ENCODE results near the gene MYO1A. TPM values are rescaled to one million over a fixed set of nuclear protein-coding genes. Genes with fewer than 3 reads are reported as not detected.

The MYO1A gene
- total RNA-seq, 3 donors from 2014 or later (not counting 1 experiment from before 2014, with no cell fraction given), result 1.1 TPM; not detected in 2

DNA sequence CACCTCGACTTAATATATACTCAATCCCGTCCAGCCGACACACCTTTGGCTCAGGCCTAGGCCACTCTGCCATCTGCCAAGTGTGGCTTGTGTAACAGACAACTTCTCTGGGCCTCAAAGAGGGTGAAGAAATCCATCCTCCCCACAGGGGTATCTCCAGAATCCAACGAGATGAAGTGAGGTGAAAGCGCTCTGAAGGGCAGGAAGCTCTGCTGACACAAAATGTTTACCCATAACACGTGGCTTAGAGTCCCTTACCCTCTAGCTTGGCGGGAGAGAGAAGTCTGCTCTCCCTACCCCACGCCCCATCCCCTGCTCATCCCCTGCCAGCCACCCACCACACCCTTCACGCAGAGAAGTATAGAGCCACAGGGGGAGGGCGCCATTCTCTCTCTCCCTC lies 56.6 kb downstream of the MYO1A start:
- intact Hi-C loops (cut with micrococcal nuclease), result no loop called here
- no peak overlapping the region for H3K27ac Mint-ChIP-seq
- Histone ChIP-seq H3K4me3 (ENCODE audit: low read length) (no peak overlapping the region), H3K36me3 (ENCODE audit: control insufficient read depth, insufficient read depth, low read length) (peaks cover 2% of the 10 kb centered on the region), H3K4me1 (ENCODE audit: control insufficient read depth, insufficient read depth, low read length) (peaks cover 10% of the 10 kb centered on the region), H3K27ac (ENCODE audit: low read length) (no peak overlapping the region), H3K27me3 (ENCODE audit: control insufficient read depth, insufficient read depth, low read length) (no peaks in the 10 kb centered on the region), H3K9me3 (ENCODE audit: control insufficient read depth, insufficient read depth, low read length) (no peaks in the 10 kb centered on the region)
- H3K36me3 Mint-ChIP-seq, result no peaks in the 10 kb centered on the region
- peaks cover 15 to 22% of the 10 kb centered on the region in 2 donors for H3K4me1 Mint-ChIP-seq
- ATAC-seq (no peak), DNase-seq (no peak)
- TF ChIP-seq, protein P1, sequence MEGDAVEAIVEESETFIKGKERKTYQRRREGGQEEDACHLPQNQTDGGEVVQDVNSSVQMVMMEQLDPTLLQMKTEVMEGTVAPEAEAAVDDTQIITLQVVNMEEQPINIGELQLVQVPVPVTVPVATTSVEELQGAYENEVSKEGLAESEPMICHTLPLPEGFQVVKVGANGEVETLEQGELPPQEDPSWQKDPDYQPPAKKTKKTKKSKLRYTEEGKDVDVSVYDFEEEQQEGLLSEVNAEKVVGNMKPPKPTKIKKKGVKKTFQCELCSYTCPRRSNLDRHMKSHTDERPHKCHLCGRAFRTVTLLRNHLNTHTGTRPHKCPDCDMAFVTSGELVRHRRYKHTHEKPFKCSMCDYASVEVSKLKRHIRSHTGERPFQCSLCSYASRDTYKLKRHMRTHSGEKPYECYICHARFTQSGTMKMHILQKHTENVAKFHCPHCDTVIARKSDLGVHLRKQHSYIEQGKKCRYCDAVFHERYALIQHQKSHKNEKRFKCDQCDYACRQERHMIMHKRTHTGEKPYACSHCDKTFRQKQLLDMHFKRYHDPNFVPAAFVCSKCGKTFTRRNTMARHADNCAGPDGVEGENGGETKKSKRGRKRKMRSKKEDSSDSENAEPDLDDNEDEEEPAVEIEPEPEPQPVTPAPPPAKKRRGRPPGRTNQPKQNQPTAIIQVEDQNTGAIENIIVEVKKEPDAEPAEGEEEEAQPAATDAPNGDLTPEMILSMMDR (IDR thresholded peaks at IDR 0.05), result no peak
- peaks cover 3 to 12% of the 10 kb centered on the region in 2 donors for H3K27me3 Mint-ChIP-seq (ENCODE audit: low read depth in 2 of 2)
- 63% methylated on average over 10 of the region's 10 CpGs for whole genome bisulfite sequencing (ENCODE audit: insufficient coverage)
- no peaks in the 10 kb centered on the region for H3K9me3 Mint-ChIP-seq
- no peak overlapping the region for H3K4me3 Mint-ChIP-seq

DNA sequence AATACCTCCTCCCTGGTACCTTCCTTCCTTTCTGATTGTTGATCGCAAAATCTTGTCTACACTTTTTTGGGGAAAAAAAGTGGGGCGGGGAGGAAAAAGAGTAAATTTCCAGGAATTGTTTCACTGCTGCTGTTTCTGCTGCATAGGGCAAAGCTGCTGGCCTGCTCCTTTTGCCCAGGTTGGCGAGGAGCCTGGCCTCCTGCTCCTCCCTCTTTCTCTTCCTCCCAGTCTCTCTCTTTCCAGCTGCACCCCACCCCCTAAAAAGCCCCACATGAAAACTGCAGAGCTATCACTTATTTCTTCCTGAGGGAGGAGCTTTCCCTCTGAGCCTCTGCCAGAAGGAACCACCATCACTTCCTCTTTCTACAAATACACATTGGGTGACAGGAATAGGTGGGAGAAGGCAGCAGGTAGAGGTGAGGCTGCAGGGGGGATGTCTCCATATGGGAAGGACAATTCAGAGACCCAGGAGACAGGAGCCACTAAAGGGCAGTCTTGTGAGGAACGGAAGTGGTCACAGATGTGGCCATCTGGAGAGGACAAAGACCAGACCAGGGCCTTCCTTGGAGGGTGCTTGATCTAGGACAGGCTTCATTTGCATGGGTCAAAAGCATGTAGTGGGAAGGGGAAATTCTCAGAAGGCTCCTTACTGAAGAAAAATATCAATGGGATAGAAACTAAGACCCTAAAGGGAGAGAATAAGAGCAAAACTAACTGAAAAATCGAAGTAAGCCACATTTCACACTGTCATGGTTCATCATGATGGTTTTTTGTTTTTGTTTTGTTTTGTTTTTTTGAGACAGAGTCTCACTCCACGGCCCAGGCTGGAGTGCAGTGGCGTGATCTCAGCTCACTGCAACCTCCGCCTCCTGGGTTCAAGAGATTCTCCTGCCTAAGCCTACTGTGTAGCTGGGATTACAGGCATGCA lies 58.3 kb downstream of the MYO1A start:
- TF ChIP-seq, protein P1 (IDR thresholded peaks at IDR 0.05), result no peak
- H3K9me3 Mint-ChIP-seq, result no peaks in the 10 kb centered on the region
- Histone ChIP-seq H3K4me1 (ENCODE audit: control insufficient read depth, insufficient read depth, low read length) (peaks cover 17% of the 10 kb centered on the region), H3K36me3 (ENCODE audit: control insufficient read depth, insufficient read depth, low read length) (peaks cover 2% of the 10 kb centered on the region), H3K27me3 (ENCODE audit: control insufficient read depth, insufficient read depth, low read length) (no peaks in the 10 kb centered on the region), H3K4me3 (ENCODE audit: low read length) (no peak overlapping the region), H3K9me3 (ENCODE audit: control insufficient read depth, insufficient read depth, low read length) (no peaks in the 10 kb centered on the region), H3K27ac (ENCODE audit: low read length) (no peak overlapping the region)
- DNase-seq, result no peak
- H3K27me3 Mint-ChIP-seq (ENCODE audit: low read depth in 2 of 2), result peaks cover 3 to 12% of the 10 kb centered on the region in 2 donors
- H3K4me1 Mint-ChIP-seq, result peaks cover 14 to 22% of the 10 kb centered on the region in 2 donors
- no peak overlapping the region for H3K4me3 Mint-ChIP-seq
- no peaks in the 10 kb centered on the region for H3K36me3 Mint-ChIP-seq
- ATAC-seq, result no peak
- WGBS (ENCODE audit: insufficient coverage), result 56% methylated on average over 8 of the region's 8 CpGs
- intact Hi-C loops (cut with micrococcal nuclease), result no loop called here
- peak overlapping the region in 1 of 2 donors; percentile 60 for H3K27ac Mint-ChIP-seq

DNA sequence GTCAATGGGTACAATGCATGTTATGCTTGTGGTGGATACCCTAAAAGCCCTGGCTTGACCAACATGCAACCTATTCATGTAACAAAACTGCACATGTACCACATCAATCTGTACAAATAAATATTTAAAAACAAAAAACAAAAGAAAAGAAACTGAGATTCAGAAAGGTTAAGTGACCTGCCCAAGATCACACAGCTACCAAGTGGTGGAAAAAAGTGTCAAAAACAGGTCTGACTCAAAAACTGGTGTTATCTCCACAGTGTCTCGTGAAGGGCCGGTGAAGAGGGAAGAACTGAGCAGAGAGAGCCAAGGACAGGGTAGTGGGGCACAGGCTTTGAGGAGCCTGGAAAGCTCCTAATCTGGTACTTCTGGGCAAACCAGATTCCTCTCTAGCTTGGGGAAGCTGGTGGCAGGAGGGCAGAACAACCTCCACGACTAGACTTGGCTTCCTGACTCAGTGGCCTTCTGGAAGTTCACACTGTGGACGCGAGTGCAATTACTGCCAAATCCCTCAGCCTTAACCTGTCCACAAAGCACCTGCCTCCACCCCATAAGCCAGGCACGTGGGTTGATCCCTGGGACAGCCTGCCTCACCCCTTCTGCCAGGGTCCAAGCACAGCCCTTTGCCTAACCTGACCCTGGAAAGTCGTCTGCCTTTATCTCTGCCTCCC lies 59.1 kb downstream of the MYO1A start:
- no peak for DNase-seq
- peaks cover 8 to 17% of the 10 kb centered on the region in 2 donors for H3K4me1 Mint-ChIP-seq
- intact Hi-C loops (cut with micrococcal nuclease), result no loop called here
- H3K4me3 Mint-ChIP-seq, result no peak overlapping the region
- Histone ChIP-seq H3K36me3 (ENCODE audit: control insufficient read depth, insufficient read depth, low read length) (peaks cover 2% of the 10 kb centered on the region), H3K27me3 (ENCODE audit: control insufficient read depth, insufficient read depth, low read length) (no peaks in the 10 kb centered on the region), H3K4me3 (ENCODE audit: low read length) (no peak overlapping the region), H3K27ac (ENCODE audit: low read length) (no peak overlapping the region), H3K9me3 (ENCODE audit: control insufficient read depth, insufficient read depth, low read length) (no peaks in the 10 kb centered on the region), H3K4me1 (ENCODE audit: control insufficient read depth, insufficient read depth, low read length) (peaks cover 17% of the 10 kb centered on the region)
- no peaks in the 10 kb centered on the region for H3K36me3 Mint-ChIP-seq
- no peak overlapping the region for H3K27ac Mint-ChIP-seq
- TF ChIP-seq, protein P1 (IDR thresholded peaks at IDR 0.05), result no peak
- 50% methylated on average over 7 of the region's 7 CpGs for WGBS (ENCODE audit: insufficient coverage)
- peaks cover 3 to 12% of the 10 kb centered on the region in 2 donors for H3K27me3 Mint-ChIP-seq (ENCODE audit: low read depth in 2 of 2)
- no peak for ATAC-seq
- no peaks in the 10 kb centered on the region for H3K9me3 Mint-ChIP-seq

Measured in natural killer cell (primary cell).